Erythroblast (primary cell): ENCODE results near the gene PHACTR4.
"Not testable (repeated sequence)": the region's sequence is repeated elsewhere in the genome, so short reads cannot be mapped to it uniquely, and the experiment has no call there.

Experiments used
- GATA1 ChIP-seq: IDR thresholded peaks from 2 replicates; pipeline ENCODE4 v1.6.1; 2011; ENCODE audit warnings: low read depth, mild to moderate bottlenecking, control low read depth, low read length, moderate library complexity
- POLR2A ChIP-seq: IDR thresholded peaks from 2 replicates; pipeline ENCODE4 v1.6.1; 2011; ENCODE audit warnings: mild to moderate bottlenecking, low read length

GRCh38 chr1:28448094-28448611 lies 78.6 kb downstream of the PHACTR4 start:
- TF ChIP-seq POLR2A, GATA1: not testable (repeated sequence)
